ENCODE data around the gene DNAJC11.
"Not testable (repeated sequence)": the region's sequence is repeated elsewhere in the genome, so short reads cannot be mapped to it uniquely, and the experiment has no call there.

DNAJC11 gene

GRCh38 chr1:6652986-6653385, 48.6 kb downstream of the DNAJC11 start:
- DNase-seq (ENCODE audit: low read depth): no peak

DNA sequence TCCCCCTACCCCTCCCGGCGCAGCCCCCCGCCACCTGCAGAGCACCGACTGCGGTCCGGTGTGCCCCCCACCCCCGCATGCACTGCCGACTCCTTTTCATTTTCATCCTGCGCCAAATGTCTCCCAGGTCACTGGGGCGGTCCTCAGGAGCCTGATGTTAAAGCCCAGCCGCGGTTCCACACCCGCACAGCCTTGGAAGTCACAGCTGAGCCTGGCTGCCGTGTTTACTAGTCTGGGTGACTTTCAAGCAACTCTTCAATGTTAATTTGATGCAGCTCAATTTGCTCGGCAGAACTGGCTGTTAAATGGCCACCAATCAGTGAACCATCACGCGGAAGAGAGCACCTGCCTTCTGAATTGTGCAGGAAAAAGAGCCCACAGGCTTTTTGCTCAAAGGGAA, 49.7 kb downstream of the DNAJC11 start:
- no peak for DNase-seq (ENCODE audit: low read depth)

- no peak for DNase-seq (ENCODE audit: low read depth)
These were observed 53.1 kb downstream of the DNAJC11 start for GRCh38 chr1:6648556-6648955.

DNA sequence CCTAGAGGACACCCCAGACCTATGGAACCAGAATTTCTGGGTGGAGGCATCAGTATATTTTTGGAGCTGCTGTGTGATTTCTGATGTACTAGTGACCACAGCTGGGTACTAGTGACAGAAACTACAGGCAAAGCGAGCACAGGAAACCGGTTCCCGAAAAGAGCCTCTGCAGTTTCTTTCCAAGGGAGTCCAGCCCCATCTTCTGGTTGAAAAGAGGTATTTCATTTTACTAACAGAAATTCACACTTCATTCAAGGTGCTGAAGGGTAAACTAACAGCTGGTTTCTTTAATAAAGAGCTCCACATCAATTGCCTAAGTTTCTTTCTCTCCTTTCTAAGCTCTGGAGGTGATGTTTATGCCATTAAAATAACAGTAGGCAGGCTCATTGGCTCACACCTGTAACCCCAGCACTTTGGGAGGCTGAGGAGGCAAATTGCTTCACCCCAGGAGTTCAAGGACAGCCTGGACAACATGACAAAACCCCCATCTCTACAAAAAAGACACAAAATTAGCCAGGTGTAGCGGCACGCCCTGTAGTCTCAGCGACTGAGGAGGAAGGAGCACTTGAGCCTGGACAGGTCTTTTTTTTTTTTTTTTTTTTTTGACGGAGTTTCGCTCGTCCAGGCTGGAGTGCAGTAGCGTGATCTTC, 55.0 kb downstream of the DNAJC11 start:
- DNase-seq (ENCODE audit: low read depth): peak; percentile 19

DNA sequence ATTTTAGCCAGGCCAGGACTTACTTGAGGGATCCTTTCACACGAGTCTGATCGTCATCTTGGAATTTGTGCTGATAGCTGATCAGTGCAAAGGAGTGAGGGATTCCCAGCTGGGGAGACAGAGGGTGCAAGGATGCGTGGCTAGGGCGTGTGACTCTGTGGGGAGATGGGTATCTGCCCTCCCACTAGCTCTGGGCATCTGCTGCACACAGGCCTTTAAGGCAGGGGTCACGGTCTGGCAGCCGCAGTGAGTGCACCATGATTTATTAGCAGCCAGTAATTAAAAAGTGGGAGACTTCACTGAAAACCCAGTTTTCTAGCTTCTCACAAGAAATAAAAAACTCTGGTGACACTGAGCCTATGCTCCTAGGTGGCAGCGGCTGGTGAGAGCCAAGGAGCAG, 56.6 kb downstream of the DNAJC11 start:
- no peak for DNase-seq (ENCODE audit: low read depth)

- DNase-seq (ENCODE audit: low read depth): not testable (repeated sequence)
These were observed 60.7 kb downstream of the DNAJC11 start for GRCh38 chr1:6640867-6641266.

DNA sequence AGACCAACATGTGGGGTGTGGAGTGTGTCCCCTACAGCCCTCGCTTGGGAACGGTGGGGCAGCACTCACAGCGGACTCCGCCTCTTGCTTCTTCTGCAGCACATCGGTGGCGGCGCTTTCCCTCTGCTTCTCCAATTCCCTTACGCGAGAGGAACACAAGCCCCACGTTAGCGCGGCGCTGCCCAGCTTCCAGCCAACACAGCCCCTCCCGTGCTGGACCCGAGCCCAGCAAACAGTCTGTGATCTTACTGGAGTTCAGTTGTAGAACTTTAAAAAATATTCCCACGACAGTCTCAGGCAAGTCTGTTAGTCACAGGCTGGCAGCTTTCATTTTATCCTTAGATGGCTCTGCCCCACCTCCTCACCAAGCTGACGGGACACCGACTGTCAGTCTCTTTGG, 63.4 kb downstream of the DNAJC11 start:
- no peak for DNase-seq (ENCODE audit: low read depth)

DNA sequence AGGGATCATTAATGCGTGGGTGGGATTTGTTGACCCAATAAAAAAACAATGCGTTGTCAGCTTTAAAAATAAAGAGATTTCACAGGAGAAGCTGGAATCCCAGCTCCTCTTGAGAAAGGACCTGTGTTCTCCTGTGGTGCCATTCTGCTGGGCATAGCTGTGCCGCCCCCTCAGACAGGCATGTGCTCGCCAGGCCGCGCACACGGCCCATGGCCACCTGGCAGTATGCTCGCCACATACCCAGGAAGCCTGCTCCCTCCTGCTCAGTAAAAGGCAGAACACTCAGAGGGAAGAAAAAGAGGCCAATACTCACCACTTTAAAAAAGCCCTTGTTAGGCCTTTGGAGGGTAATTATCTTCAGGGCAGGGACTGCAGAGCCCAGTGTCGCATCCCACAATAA, 63.8 kb downstream of the DNAJC11 start:
- no peak for DNase-seq (ENCODE audit: low read depth)

GRCh38 chr1:6636778-6637177, 64.8 kb downstream of the DNAJC11 start:
- DNase-seq (ENCODE audit: low read depth): not testable (repeated sequence)

DNA sequence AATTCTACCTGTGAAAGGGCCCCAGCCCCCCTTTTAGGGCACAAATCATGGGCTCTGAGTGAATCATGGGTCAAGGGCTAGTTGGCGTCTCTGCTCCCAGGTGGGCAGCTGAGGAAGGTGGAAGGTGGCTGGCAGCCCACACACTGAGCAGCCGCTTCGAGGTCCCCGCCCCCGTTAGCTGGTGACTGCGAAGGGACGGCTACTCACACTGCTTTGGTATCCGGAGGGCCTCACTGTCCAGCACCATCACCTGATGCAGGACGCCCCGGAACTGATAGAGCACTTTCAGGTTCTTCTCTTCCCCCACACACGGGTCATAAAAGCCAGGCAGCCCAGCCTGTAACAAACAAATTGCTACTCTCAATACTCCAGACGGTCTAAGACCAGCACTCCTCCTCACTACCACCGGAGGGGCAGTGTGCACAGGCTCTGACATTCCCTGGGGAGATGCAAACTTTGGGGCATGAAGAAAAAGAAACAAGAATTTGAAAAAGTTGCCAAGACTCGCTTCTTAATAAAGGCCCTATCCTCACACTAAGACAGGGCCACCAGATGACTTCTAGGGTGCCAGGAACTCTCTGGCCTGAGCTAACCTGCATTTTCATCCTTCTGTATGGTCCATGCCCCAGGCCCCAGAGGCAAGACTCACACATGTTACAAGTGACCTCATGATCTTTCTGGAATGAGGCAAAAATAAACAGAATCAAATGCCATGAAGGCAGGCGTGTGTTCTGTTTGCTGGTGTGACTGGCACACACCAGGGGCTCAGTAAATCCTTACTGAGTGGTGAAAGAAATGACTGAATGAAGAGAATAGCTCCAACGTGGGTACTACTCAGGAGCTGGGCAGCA, 65.5 kb downstream of the DNAJC11 start:
- DNase-seq (ENCODE audit: low read depth): no peak

DNA sequence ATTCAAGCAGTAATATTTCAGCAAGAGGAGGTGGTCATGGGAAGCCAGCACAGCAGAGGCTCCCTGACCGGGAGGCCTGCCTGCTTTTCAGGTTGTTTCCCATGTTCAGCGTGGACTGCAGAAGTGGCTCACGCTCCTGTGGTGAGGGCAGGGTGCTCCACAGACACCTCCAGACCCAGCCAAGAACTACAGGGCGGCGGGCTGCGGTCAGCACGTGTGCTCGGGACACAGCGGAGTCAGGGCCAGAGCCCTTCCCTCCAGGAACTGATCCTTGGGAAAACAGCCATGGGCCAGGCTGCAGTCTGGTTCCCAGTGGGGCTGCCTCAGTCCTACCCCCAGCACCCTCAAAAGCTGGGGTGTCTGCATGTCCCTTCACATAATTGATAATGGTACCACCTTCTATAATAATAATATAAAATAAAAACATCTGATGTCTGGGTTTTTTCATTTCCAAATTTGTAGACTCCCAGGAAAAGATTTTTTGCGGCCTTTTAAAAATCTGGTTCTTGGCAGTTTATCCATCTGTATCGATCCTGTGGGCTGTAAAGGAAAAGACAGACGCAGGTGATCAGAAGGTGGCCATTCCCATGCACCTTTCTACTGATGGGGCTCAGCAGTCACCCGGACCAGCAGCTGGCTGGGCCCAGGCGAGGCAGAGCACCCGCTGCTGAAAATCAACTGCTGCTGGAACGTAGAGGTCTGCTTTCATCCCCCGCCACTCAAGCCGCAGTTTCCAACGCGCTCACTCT, 66.3 kb downstream of the DNAJC11 start:
- DNase-seq (ENCODE audit: low read depth): no peak

- DNase-seq (ENCODE audit: low read depth): no peak
These were observed 67.1 kb downstream of the DNAJC11 start for GRCh38 chr1:6634371-6635052.

DNA sequence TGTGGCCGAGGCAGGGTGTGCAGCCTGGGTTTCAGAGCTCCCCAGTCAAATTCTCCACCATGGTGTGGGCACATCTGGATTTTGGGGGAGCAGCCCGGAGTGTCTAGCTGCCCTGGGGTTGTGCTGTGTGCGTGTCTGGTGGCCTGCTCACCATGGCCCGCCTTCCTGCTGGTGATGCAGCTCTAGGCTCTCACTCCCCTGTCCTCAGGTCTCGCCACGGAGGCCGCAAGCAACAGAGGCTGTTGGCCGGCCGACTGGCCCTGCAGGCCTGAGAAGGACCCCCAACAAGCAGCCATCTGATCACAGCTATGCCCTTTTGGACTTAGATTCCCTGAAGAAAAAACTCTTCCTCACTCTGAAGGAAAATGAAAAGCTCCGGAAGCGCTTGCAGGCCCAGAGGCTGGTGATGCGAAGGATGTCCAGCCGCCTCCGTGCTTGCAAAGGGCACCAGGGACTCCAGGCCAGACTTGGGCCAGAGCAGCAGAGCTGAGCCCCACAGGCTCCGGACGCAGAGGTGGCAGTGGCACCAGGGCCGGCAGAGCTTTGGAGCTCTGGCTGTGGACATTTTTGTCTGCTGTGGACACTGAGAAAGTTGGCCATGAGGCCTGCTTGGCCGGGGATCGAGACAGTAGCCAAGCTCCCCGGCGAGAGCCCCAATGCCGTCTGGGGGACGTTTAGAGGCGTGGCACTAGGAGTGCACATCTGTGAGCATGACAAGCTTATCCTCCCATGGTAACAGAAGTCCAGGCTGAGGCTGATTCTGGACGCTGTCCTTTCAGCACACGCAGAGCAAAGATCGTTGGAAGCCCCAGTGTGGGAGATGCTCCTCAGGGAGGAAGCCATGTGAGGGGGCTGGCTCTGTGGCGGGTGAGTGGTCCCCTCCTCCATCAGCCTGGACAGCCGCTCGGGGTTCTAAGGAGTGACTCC, 68.8 kb downstream of the DNAJC11 start:
- DNase-seq (ENCODE audit: low read depth): no peak

GRCh38 chr1:6631058-6631457, 70.6 kb downstream of the DNAJC11 start:
- DNase-seq (ENCODE audit: low read depth): no peak

DNA sequence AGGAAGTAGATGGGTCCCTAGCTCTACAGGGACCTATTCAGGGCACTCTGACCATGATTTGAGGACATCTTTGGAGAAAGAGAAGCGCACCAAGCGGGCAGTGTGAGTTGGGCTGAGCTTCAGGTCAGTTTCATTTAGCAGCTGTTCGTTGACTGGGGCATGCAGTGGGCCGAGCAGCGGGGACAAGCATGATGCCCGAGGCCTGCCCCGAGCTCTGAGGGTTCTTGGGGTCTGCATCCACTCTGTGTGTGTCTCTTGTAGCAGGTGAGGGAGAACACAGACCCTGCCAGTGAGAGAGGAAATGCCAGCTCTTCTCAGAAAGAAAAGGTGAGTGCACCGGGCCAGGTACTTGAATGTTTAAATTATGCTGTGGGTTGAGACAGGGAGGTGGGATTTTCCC, 71.6 kb downstream of the DNAJC11 start:
- DNase-seq (ENCODE audit: low read depth): no peak

DNA sequence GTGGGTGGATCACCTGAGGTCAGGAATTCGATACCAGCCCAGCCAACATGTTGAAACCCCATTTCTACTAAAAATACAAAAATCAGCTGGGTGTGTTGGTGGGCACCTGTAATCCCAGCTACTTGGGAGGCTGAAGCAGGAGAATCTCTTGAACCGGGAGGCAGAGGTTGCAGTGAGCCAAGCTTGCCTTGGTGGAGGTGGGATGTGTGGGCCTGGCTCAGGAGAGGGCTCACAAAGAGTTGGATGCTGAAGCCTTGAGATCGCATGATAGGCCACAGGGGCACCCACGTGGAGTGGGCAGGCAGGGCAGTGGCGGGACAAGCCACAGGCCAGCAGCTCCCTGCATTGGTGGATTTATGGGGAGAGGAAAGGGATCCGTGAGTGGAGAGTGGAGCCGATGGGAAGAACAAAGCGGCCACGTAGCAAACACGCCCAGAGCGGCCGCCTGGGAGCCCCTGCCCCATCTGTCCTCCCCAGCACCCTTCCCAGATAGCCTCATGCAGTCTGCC, 72.6 kb downstream of the DNAJC11 start:
- no peak for DNase-seq (ENCODE audit: low read depth)

GRCh38 chr1:6627841-6628545, 73.6 kb downstream of the DNAJC11 start:
- no peak for DNase-seq (ENCODE audit: low read depth)

GRCh38 chr1:6627031-6627430, 74.6 kb downstream of the DNAJC11 start:
- DNase-seq (ENCODE audit: low read depth): no peak

- DNase-seq (ENCODE audit: low read depth): no peak
These were observed 75.9 kb downstream of the DNAJC11 start for GRCh38 chr1:6625584-6626149.

All from GM04504 (cell line).